ENCODE results near the gene SLC10A2. TPM values are rescaled to one million over a fixed set of nuclear protein-coding genes. Genes with fewer than 3 reads are reported as not detected.

The SLC10A2 gene
- total RNA-seq, 1 donor from 2014 or later, result not detected

Other genes starting within 250 kb of the SLC10A2 start
- gene ERCC5, start 220.4 kb downstream of the SLC10A2 start, total RNA-seq, result 63.0 and 64.9 TPM in 2 replicates

All from myocyte (in vitro differentiated cells).